HEK293 (cell line): Measurements from ENCODE around the gene UGT2B10.
"Not testable (repeated sequence)": the region's sequence is repeated elsewhere in the genome, so short reads cannot be mapped to it uniquely, and the experiment has no call there.

Experiments
- CTCF ChIA-PET: fragments of 350-600 bp; formaldehyde crosslinking; extraction: SDS; loops from one replicate; lab custom pipeline; 2021; ENCODE audit warnings: antibody characterized with exemption; lab: Yijun Ruan, JAX
- POLR2A ChIA-PET: fragments of 300-600 bp; formaldehyde crosslinking; extraction: SDS; loops from one replicate; lab custom pipeline; 2020; ENCODE audit warnings: antibody characterized with exemption, inconsistent platforms; lab: Yijun Ruan, JAX
- H3K27ac ChIP-seq: fragments of 200-500 bp; sonication (Bioruptor generic); 2 replicates; pipeline ENCODE4 v1.5.1; 2014; ENCODE audit warnings: low read depth, low read length, control low read depth, inconsistent platforms; ENCODE audit errors: extremely low read depth
- H3K36me3 ChIP-seq, 2 experiments: fragments of 200-500 bp in 1 of 2; sonication (Bioruptor generic) in 1 of 2; 1 replicate in 1 of 2; 2 replicates in 1 of 2; pipeline ENCODE4 v1.5.1; 2014 to 2017; ENCODE audit warnings: inconsistent platforms in 2 of 2, low read length in 2 of 2; ENCODE audit not compliant: control insufficient read depth in 2 of 2, insufficient read depth in 1 of 2
- H3K4me1 ChIP-seq: fragments of 200-500 bp; sonication (Bioruptor generic); 2 replicates; pipeline ENCODE4 v1.5.1; 2014; ENCODE audit warnings: mild to moderate bottlenecking, low read length, inconsistent platforms; ENCODE audit not compliant: control insufficient read depth, insufficient read depth
- H3K4me3 ChIP-seq: 2 replicates; pipeline ENCODE4 v1.5.1; 2011; ENCODE audit warnings: low read depth, mild to moderate bottlenecking, control low read depth, low read length, moderate library complexity
- H3K9me3 ChIP-seq: fragments of 200-500 bp; sonication (Bioruptor generic); 2 replicates; pipeline ENCODE4 v1.5.1; 2014; ENCODE audit warnings: low read depth, low read length, inconsistent platforms; ENCODE audit not compliant: control insufficient read depth, insufficient read depth
- ATF2 ChIP-seq: fragments of 450-650 bp; formaldehyde crosslinking; IDR thresholded peaks from 2 replicates; pipeline ENCODE4 v1.5.1; 2016; ENCODE audit warnings: missing biosample characterization, missing genetic modification characterization, low read depth
- HOXC10 ChIP-seq: sonication (generic); formaldehyde crosslinking; IDR thresholded peaks from 2 replicates; pipeline ENCODE4 v1.8.1; 2023; ENCODE audit warnings: mild to moderate bottlenecking, missing genetic modification reagents
- HOXD13 ChIP-seq: sonication (generic); formaldehyde crosslinking; IDR thresholded peaks from 2 replicates; pipeline ENCODE4 v1.8.0; 2022; ENCODE audit warnings: missing genetic modification reagents, borderline replicate concordance
- KLF1 ChIP-seq: fragments of 450-650 bp; formaldehyde crosslinking; IDR thresholded peaks from 2 replicates; pipeline ENCODE4 v1.5.1; 2016; ENCODE audit warnings: missing biosample characterization, missing genetic modification characterization
- KLF16 ChIP-seq: fragments of 450-650 bp; formaldehyde crosslinking; IDR thresholded peaks from 2 replicates; pipeline ENCODE4 v1.5.1; 2017; ENCODE audit warnings: missing biosample characterization, missing genetic modification characterization
- PBX3 ChIP-seq: sonication (generic); formaldehyde crosslinking; IDR thresholded peaks from 2 replicates; pipeline ENCODE4 v1.8.1; 2022; ENCODE audit warnings: mild to moderate bottlenecking, moderate library complexity, missing genetic modification reagents
- ZNF24 ChIP-seq: fragments of 450-650 bp; formaldehyde crosslinking; IDR thresholded peaks from 2 replicates; pipeline ENCODE4 v1.5.1; 2016; ENCODE audit warnings: missing biosample characterization, missing genetic modification characterization
- ZNF280D ChIP-seq: fragments of 450-650 bp; formaldehyde crosslinking; IDR thresholded peaks from 2 replicates; pipeline ENCODE4 v1.5.1; 2016; ENCODE audit warnings: missing biosample characterization, missing genetic modification characterization
- ZNF302 ChIP-seq: fragments of 450-650 bp; formaldehyde crosslinking; IDR thresholded peaks from 2 replicates; pipeline ENCODE4 v1.5.1; 2016; ENCODE audit warnings: missing biosample characterization, missing genetic modification characterization, low read depth
- ZNF398 ChIP-seq: fragments of 450-650 bp; formaldehyde crosslinking; IDR thresholded peaks from 2 replicates; pipeline ENCODE4 v1.5.1; 2017; ENCODE audit warnings: missing biosample characterization, missing genetic modification characterization
- ZNF510 ChIP-seq: fragments of 450-650 bp; formaldehyde crosslinking; IDR thresholded peaks from 2 replicates; pipeline ENCODE4 v1.5.1; 2018; ENCODE audit warnings: mild to moderate bottlenecking, missing genetic modification characterization, missing biosample characterization; ENCODE audit not compliant: insufficient replicate concordance
- ZNF513 ChIP-seq: fragments of 450-650 bp; IDR thresholded peaks from 2 replicates; pipeline ENCODE4 v1.5.1; 2018; ENCODE audit warnings: missing biosample characterization, missing genetic modification characterization
- ZNF514 ChIP-seq: fragments of 450-650 bp; formaldehyde crosslinking; IDR thresholded peaks from 2 replicates; pipeline ENCODE4 v1.5.1; 2016; ENCODE audit warnings: missing biosample characterization, missing genetic modification characterization
- ZNF76 ChIP-seq: fragments of 450-650 bp; formaldehyde crosslinking; IDR thresholded peaks from 2 replicates; pipeline ENCODE4; 2016; ENCODE audit warnings: low read depth, missing biosample characterization, missing genetic modification characterization, borderline replicate concordance
- ZNF837 ChIP-seq: fragments of 450-650 bp; formaldehyde crosslinking; IDR thresholded peaks from 2 replicates; pipeline ENCODE4 v1.5.1; 2016; ENCODE audit warnings: missing biosample characterization, missing genetic modification characterization
- ZSCAN18 ChIP-seq: fragments of 450-650 bp; formaldehyde crosslinking; IDR thresholded peaks from 2 replicates; pipeline ENCODE4 v1.5.1; 2016; ENCODE audit warnings: missing biosample characterization, missing genetic modification characterization

The UGT2B10 gene

GRCh38 chr4:68810919-68811318 lies 4.9 kb upstream of the UGT2B10 start:
- TF ChIP-seq ZNF398 (tag by site-specific recombination) = no peak
- no peak for TF ChIP-seq ZNF76
- TF ChIP-seq ZNF24 (tag by site-specific recombination) = no peak
- no peak for TF ChIP-seq ZNF514
- no peak for TF ChIP-seq ZNF280D
- no peak for TF ChIP-seq ZNF510 (tag by site-specific recombination)
- TF ChIP-seq HOXD13 (CRISPR knock-in tag) = no peak
- no peak for TF ChIP-seq ZSCAN18
- TF ChIP-seq ZNF302 (tag by site-specific recombination) = no peak
- no peak for TF ChIP-seq PBX3 (CRISPR knock-in tag)
- TF ChIP-seq ATF2 (tag by site-specific recombination) = no peak
- no peak for TF ChIP-seq ZNF837 (tag by site-specific recombination)
- no peak for TF ChIP-seq KLF16 (tag by site-specific recombination)
- TF ChIP-seq ZNF513 (tag by site-specific recombination) = no peak
- TF ChIP-seq KLF1 (tag by site-specific recombination) = no peak
- TF ChIP-seq HOXC10 (CRISPR knock-in tag) = no peak
- H3K4me1 ChIP-seq = no peaks in the 10 kb centered on the region

GRCh38 chr4:68816410-68817265 lies 844 bp downstream of the UGT2B10 start:
- H3K36me3 ChIP-seq, H3K4me1 ChIP-seq, CTCF ChIA-PET, H3K9me3 ChIP-seq, H3K4me3 ChIP-seq, H3K27ac ChIP-seq, POLR2A ChIA-PET: not testable (repeated sequence)

More at GRCh38 chr4:68810919-68811318, 4.9 kb upstream of the UGT2B10 start:
- H3K9me3 ChIP-seq = no peaks in the 10 kb centered on the region
- H3K27ac ChIP-seq = no peak overlapping the region
- POLR2A ChIA-PET = no interaction called here
- H3K36me3 ChIP-seq = no peaks in the 10 kb centered on the region
- no peak overlapping the region for H3K4me3 ChIP-seq
- CTCF ChIA-PET = no interaction called here
